GM18498 (cell line): Measurements from ENCODE around the gene NINL.
"Not testable (repeated sequence)": the region's sequence is repeated elsewhere in the genome, so short reads cannot be mapped to it uniquely, and the experiment has no call there.

Experiments
- ATAC-seq: cut with Tn5 transposase; IDR thresholded peaks from one replicate; pipeline ENCODE4 v1.9.1; 2021; ENCODE audit warnings: mild to moderate bottlenecking, moderate library complexity; ENCODE audit not compliant: unreplicated experiment

The NINL gene

GRCh38 chr20:25553819-25554296 lies 31.5 kb downstream of the NINL start:
- no peak for ATAC-seq

- ATAC-seq = no peak
Measured at GRCh38 chr20:25552977-25553376, 32.4 kb downstream of the NINL start.

- ATAC-seq = no peak
Measured at GRCh38 chr20:25551413-25552215, 33.7 kb downstream of the NINL start.

GRCh38 chr20:25550645-25551337 lies 34.5 kb downstream of the NINL start:
- not testable (repeated sequence) for ATAC-seq

- ATAC-seq = no peak
Measured at GRCh38 chr20:25549843-25550477, 35.4 kb downstream of the NINL start.

GRCh38 chr20:25549172-25549773 lies 36.1 kb downstream of the NINL start:
- ATAC-seq = no peak

DNA sequence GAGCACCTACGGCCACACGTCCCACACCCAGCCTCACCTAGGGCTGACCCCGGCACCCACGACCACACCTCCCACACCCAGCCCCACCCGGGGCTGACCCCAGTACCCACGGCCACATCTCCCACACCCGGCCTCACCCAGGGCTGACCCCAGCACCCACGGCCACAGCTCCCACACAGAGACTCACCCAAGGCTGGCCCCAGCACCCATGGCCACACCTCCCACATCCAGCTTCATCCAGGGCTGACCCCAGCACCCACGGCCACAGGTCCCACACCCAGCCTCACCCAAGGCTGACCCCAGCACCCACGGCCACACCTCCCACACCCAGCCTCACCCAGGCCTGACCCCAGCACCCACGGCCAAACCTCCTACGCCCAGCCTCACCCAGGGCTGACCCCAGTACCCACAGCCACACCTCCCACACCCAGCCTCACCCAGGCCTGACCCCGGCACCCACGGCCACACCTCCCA lies 36.7 kb downstream of the NINL start:
- no peak for ATAC-seq

DNA sequence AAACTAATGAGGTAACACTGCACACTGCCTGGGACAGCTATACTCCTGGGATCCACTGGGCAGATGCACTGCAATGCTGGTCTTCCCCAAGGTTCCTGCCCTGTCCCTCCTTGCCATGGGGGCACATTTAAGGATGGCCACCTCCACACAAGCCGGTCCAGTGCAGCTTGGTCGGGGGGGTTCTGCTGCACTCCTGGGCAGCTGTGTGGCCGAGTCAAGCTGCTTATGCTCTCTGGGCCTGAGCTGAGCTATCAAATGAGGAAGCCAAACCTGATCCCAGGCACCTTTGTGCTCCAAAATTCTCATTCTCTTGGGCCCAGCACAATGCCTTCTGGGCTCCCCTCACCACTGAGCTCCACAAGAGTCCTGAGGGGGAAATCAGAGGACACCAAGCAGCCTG lies 37.3 kb downstream of the NINL start:
- no peak for ATAC-seq

- ATAC-seq = no peak
Measured at GRCh38 chr20:25547063-25547462, 38.3 kb downstream of the NINL start.

- ATAC-seq = no peak
Measured at GRCh38 chr20:25546048-25546447, 39.3 kb downstream of the NINL start.

DNA sequence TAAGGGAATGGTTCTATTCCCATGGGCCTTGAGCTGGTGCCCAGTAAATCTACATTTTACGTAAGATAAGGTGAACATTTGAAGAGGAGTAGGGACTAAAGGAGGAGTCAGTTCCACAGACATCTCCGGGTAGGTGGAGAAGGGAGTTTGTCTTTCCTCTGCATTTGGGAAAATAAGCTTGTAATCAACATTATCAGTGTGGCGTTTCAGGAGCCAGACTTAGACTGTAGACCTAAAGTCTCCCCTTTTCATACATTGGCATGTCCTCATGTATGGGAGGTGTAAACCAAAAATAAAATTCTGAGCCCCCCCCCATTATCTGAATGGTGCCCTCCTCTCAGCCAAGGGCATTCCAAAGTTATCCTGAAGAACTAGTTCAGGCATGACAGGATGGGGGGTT lies 40.2 kb downstream of the NINL start:
- no peak for ATAC-seq

- ATAC-seq = no peak
Measured at GRCh38 chr20:25544734-25545133, 40.6 kb downstream of the NINL start.

DNA sequence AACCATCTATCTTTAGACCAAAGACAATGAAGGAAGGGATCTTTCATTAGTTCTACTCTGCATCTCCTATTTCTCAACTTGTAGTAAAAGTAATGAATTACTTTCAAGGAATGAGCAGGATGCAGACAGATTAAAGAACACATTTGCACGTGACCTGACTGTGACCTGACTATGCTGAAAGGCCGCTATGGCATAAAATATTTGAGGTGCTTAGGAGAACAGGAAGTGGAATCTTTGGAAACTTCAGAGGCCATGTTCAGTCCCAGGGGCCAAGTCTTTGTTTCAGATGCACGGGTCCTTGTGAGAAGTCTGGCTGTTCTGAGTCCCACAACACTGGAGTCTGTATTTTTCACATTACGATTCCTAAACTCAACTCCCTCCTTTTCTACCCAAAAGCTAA lies 41.0 kb downstream of the NINL start:
- ATAC-seq = no peak

- no peak for ATAC-seq
Measured at GRCh38 chr20:25543068-25543467, 42.3 kb downstream of the NINL start.

GRCh38 chr20:25541676-25542075 lies 43.7 kb downstream of the NINL start:
- ATAC-seq = no peak

GRCh38 chr20:25539742-25540672 lies 45.3 kb downstream of the NINL start:
- ATAC-seq = no peak

- ATAC-seq = no peak
Measured at GRCh38 chr20:25538838-25539665, 46.3 kb downstream of the NINL start.

DNA sequence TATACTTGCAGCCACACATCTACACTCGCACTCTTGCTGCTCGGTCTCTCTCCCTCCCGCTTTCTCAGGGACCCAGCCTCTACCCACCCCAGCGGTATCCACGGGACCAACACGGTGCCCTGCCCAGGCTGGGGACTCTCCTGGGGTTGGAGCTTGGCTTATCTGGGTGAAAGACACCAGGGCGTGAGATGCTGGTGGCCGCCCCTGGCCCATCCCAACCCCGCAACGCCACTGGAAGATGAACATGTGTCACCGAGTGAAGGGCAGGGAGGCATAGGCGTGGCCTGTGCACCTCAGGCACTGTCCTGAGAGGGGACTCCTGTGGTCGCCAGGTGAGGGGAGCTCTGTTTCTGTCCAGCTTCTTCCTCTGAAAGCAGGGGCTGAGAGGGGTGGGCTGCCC lies 47.4 kb downstream of the NINL start:
- no peak for ATAC-seq

DNA sequence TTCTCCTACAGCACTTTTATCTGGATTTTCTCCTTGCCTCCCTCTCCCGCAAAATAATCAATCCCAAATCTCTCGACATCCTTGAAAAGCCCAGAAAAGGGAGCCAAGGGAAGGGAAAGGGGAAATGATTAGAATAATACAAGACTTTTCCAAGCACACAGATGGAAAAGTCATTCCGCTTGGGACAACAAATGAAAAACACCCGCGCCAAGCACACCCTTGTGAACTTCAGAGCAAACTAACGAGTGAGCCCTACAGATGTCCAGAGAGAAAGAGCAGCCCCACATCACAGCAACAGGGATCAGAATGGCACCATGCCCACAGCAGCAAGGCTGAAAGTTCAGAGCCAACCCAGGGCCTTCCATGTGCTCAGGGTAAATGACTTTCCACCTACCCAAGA lies 49.6 kb downstream of the NINL start:
- ATAC-seq = no peak
